Central memory CD8-positive, alpha-beta T cell (primary cell): ENCODE results near the gene PARP3.
"Not testable (repeated sequence)": the region's sequence is repeated elsewhere in the genome, so short reads cannot be mapped to it uniquely, and the experiment has no call there.

Source experiments
- ATAC-seq: fragments of 150-1000 bp; cut with Tn5 transposase; replicated peaks from 2 replicates; pipeline ENCODE4 v1.10.0; 2022; ENCODE audit warnings: mild to moderate bottlenecking, moderate FRiP score, moderate number of reproducible peaks; ENCODE audit not compliant: poor library complexity, severe bottlenecking; ENCODE audit errors: extremely low read depth
- DNase-seq, 2 donors: peaks; one replicate each; pipeline ENCODE4 v3.0.0; 2021; ENCODE audit warnings: low spot score in 2 of 2
- H3K27ac Mint-ChIP-seq: one replicate; pipeline ENCODE4 v1.8.0; 2022; ENCODE audit warnings: low read depth, mild to moderate bottlenecking, moderate library complexity, mixed read lengths
- H3K27me3 Mint-ChIP-seq: one replicate; pipeline ENCODE4 v1.8.0; 2022; ENCODE audit warnings: mixed read lengths
- H3K36me3 Mint-ChIP-seq: one replicate; pipeline ENCODE4 v1.8.0; 2022; ENCODE audit warnings: mild to moderate bottlenecking, moderate library complexity, mixed read lengths; ENCODE audit not compliant: insufficient read depth
- H3K4me1 Mint-ChIP-seq: one replicate; pipeline ENCODE4 v1.8.0; 2022; ENCODE audit warnings: mixed read lengths
- H3K4me3 Mint-ChIP-seq: one replicate; pipeline ENCODE4 v1.8.0; 2022; ENCODE audit warnings: mild to moderate bottlenecking, moderate library complexity, mixed read lengths
- H3K9me3 Mint-ChIP-seq: one replicate; pipeline ENCODE4 v1.8.0; 2022; ENCODE audit warnings: mixed read lengths

PARP3 gene

GRCh38 chr3:51990501-51990971, 48.4 kb downstream of the PARP3 start:
- not testable (repeated sequence) for H3K27ac Mint-ChIP-seq, DNase-seq
- H3K4me1 Mint-ChIP-seq: peaks cover 19% of the 10 kb centered on the region

GRCh38 chr3:51992017-51992682, 50.0 kb downstream of the PARP3 start:
- H3K4me3 Mint-ChIP-seq: no peak overlapping the region
- H3K36me3 Mint-ChIP-seq: peaks cover 14% of the 10 kb centered on the region
- peaks cover 23% of the 10 kb centered on the region for H3K4me1 Mint-ChIP-seq
- no peak for DNase-seq
- no peaks in the 10 kb centered on the region for H3K27me3 Mint-ChIP-seq
- H3K9me3 Mint-ChIP-seq: no peaks in the 10 kb centered on the region
- ATAC-seq: no peak
- H3K27ac Mint-ChIP-seq: no peak overlapping the region

More at GRCh38 chr3:51990501-51990971, 48.4 kb downstream of the PARP3 start:
- not testable (repeated sequence) for H3K27me3 Mint-ChIP-seq, H3K9me3 Mint-ChIP-seq, ATAC-seq, H3K4me3 Mint-ChIP-seq
- H3K36me3 Mint-ChIP-seq: peaks cover 11% of the 10 kb centered on the region

- DNase-seq, H3K4me3 Mint-ChIP-seq, H3K27ac Mint-ChIP-seq, H3K9me3 Mint-ChIP-seq, H3K27me3 Mint-ChIP-seq, ATAC-seq: not testable (repeated sequence)
- Mint-ChIP-seq H3K36me3 (peaks cover 14% of the 10 kb centered on the region), H3K4me1 (peaks cover 23% of the 10 kb centered on the region)
These were observed 51.5 kb downstream of the PARP3 start for GRCh38 chr3:51993657-51994056.

DNA sequence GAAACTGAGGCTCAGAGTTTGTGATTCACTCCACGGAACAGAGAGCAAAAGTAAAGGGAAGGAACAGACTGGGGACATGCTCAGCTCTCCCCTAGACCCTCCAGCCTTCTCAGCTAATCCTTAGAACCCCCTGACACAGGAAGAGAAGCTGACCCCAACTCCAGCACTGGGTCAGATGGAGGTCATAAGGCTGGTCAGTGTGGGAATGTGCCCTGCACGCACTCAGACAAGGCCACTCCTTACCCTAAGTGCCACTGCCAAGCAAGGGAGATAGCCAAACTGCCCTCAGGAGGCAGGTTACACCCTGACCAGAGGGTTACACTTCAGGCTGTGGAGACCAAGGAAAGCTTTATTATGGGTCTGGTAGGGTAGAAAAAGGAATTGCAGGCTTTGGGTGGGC, 52.4 kb downstream of the PARP3 start:
- H3K4me1 Mint-ChIP-seq: peaks cover 23% of the 10 kb centered on the region

GRCh38 chr3:51995346-51996163, 53.4 kb downstream of the PARP3 start, which contains the start of gene RPL29:
TSS of gene RPL29 (minus strand) at chr3:51995895. CDS start at chr3:51995461, 434 bp downstream.
- DNase-seq: peak; percentile 86 to 89
- Mint-ChIP-seq H3K27ac (peak within 1 kb of the TSS; percentile 98), H3K27me3 (no peaks in the 10 kb centered on the region), H3K4me3 (peak within 1 kb of the TSS; percentile 95), H3K4me1 (peaks cover 23% of the 10 kb centered on the region), H3K9me3 (no peaks in the 10 kb centered on the region), H3K36me3 (peaks cover 14% of the 10 kb centered on the region)
- peak; percentile 91 for ATAC-seq

More for the DNA sequence above, 52.4 kb downstream of the PARP3 start:
- DNase-seq (no peak), ATAC-seq (no peak)
- H3K9me3 Mint-ChIP-seq: no peaks in the 10 kb centered on the region
- peak overlapping the region; percentile 95 for H3K4me3 Mint-ChIP-seq
- no peaks in the 10 kb centered on the region for H3K27me3 Mint-ChIP-seq
- peaks cover 14% of the 10 kb centered on the region for H3K36me3 Mint-ChIP-seq
- H3K27ac Mint-ChIP-seq: peak overlapping the region; percentile 98

DNA sequence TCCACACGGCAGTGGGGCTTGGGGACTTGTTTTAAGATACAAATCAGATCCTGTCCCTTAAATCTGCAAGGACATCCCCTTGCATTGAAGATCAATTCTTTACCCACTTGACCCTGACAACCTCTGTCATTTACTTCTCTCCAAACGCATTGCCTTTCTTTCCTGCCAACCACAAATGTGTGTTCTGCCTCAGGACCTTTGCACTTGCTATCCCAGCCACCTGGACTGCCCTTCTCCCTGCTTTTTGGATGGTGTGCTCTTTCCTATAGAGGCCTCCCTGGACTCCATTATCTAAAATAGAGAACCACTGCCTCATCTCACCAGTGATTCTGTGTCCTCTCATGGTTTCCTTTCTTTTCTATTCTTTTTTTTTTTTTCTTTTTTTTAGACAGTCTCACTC, 55.0 kb downstream of the PARP3 start:
- Mint-ChIP-seq H3K27me3 (no peaks in the 10 kb centered on the region), H3K4me3 (peak overlapping the region; percentile 2), H3K36me3 (peaks cover 14% of the 10 kb centered on the region), H3K27ac (no peak overlapping the region), H3K9me3 (no peaks in the 10 kb centered on the region), H3K4me1 (peaks cover 31% of the 10 kb centered on the region)
- DNase-seq (no peak), ATAC-seq (no peak)

GRCh38 chr3:51997935-51998596, 55.9 kb downstream of the PARP3 start:
- no peak overlapping the region for H3K27ac Mint-ChIP-seq
- DNase-seq (no peak), ATAC-seq (no peak)
- H3K4me3 Mint-ChIP-seq: no peak overlapping the region
- no peaks in the 10 kb centered on the region for H3K27me3 Mint-ChIP-seq
- H3K4me1 Mint-ChIP-seq: peaks cover 26% of the 10 kb centered on the region
- peaks cover 10% of the 10 kb centered on the region for H3K36me3 Mint-ChIP-seq
- H3K9me3 Mint-ChIP-seq: no peaks in the 10 kb centered on the region
